Panc1 (cell line): ENCODE results near the gene KIAA0930.

Source experiments
- TF ChIP-seq, protein P1 (sequence below), 2 experiments: IDR thresholded peaks; 2 replicates each; pipeline ENCODE4 v1.6.1; 2011 to 2012; ENCODE audit warnings: low read depth in 2 of 2, control low read depth in 1 of 2, low read length in 1 of 2, mild to moderate bottlenecking in 1 of 2, moderate library complexity in 1 of 2; ENCODE audit not compliant: insufficient read depth in 1 of 2
- TF ChIP-seq, protein P2 (sequence below): fragments of 450-650 bp; IDR thresholded peaks from 2 replicates; pipeline ENCODE4 v1.5.1; 2017; ENCODE audit warnings: mild to moderate bottlenecking

DNA sequence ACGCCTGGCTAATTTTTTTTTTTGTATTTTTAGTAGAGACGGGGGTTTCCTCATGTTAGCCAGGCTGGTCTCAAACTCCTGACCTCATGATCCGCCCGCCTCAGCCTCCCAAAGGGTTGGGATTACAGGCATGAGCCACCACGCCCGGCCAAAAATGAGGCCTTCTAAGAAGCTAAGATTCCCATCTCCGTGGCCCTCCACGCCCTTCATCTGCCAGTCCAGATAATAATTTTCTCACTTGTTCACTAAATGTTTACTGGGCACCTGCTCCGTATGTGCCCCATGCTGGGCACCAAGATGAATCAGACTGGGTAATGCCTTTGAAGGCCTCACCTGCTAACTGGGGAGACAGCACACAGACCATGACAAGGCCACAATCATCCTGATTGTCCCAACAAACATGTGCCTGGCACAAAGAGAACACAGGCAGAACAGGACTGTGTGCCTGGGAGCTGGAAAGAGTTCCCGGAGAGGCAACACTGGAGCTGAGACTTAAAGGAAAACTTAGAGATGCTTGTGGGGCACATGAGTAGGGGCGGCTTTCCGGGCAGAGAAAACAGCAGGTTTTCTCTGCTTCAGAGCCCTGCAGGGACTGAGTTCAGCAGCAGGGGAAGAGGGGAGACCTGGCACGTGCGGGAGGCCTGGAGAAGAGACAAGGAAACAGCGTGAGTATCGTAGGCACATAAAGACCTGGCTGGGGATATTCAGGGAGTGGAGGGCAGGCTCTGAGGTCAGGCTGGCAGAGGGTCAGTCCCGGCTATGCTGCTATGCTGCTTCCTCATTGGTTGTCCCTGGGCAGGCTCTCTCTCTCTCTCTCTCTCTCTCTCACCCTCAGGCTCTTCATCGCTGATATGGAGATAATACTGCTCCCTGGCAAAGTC, 2.4 kb downstream of the KIAA0930 start:
- TF ChIP-seq, protein P1, sequence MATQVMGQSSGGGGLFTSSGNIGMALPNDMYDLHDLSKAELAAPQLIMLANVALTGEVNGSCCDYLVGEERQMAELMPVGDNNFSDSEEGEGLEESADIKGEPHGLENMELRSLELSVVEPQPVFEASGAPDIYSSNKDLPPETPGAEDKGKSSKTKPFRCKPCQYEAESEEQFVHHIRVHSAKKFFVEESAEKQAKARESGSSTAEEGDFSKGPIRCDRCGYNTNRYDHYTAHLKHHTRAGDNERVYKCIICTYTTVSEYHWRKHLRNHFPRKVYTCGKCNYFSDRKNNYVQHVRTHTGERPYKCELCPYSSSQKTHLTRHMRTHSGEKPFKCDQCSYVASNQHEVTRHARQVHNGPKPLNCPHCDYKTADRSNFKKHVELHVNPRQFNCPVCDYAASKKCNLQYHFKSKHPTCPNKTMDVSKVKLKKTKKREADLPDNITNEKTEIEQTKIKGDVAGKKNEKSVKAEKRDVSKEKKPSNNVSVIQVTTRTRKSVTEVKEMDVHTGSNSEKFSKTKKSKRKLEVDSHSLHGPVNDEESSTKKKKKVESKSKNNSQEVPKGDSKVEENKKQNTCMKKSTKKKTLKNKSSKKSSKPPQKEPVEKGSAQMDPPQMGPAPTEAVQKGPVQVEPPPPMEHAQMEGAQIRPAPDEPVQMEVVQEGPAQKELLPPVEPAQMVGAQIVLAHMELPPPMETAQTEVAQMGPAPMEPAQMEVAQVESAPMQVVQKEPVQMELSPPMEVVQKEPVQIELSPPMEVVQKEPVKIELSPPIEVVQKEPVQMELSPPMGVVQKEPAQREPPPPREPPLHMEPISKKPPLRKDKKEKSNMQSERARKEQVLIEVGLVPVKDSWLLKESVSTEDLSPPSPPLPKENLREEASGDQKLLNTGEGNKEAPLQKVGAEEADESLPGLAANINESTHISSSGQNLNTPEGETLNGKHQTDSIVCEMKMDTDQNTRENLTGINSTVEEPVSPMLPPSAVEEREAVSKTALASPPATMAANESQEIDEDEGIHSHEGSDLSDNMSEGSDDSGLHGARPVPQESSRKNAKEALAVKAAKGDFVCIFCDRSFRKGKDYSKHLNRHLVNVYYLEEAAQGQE (IDR thresholded peaks at IDR 0.05; ENCODE audit: insufficient read depth in 1 of 2, low read depth in 2 of 2, low read length in 1 of 2) = no peak
- TF ChIP-seq, protein P2, sequence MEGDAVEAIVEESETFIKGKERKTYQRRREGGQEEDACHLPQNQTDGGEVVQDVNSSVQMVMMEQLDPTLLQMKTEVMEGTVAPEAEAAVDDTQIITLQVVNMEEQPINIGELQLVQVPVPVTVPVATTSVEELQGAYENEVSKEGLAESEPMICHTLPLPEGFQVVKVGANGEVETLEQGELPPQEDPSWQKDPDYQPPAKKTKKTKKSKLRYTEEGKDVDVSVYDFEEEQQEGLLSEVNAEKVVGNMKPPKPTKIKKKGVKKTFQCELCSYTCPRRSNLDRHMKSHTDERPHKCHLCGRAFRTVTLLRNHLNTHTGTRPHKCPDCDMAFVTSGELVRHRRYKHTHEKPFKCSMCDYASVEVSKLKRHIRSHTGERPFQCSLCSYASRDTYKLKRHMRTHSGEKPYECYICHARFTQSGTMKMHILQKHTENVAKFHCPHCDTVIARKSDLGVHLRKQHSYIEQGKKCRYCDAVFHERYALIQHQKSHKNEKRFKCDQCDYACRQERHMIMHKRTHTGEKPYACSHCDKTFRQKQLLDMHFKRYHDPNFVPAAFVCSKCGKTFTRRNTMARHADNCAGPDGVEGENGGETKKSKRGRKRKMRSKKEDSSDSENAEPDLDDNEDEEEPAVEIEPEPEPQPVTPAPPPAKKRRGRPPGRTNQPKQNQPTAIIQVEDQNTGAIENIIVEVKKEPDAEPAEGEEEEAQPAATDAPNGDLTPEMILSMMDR = no peak
